LNCaP clone FGC (cell line): ENCODE data around the gene OTOGL.
A peak's percentile ranks its signal among the peaks of the same experiment; 100 is the strongest.

Source experiments
- DNase-seq: peaks from one replicate; pipeline ENCODE4 v3.0.0-alpha.2; 2011; ENCODE audit warnings: low read depth
- H3K4me3 ChIP-seq: 2 replicates; pipeline ENCODE4 v1.5.1; 2011; ENCODE audit warnings: mild to moderate bottlenecking, low read depth, low read length, control low read depth
- CTCF ChIP-seq: IDR thresholded peaks from 2 replicates; pipeline ENCODE4 v1.5.1; 2012; ENCODE audit warnings: mild to moderate bottlenecking; ENCODE audit not compliant: control insufficient read depth, insufficient read depth; ENCODE audit errors: extremely low read depth

The OTOGL gene

GRCh38 chr12:80190001-80190400, 90.7 kb downstream of the OTOGL start:
- TF ChIP-seq CTCF = no peak
- peak; percentile 13 for DNase-seq
- H3K4me3 ChIP-seq = no peak overlapping the region

GRCh38 chr12:80192087-80192486, 92.8 kb downstream of the OTOGL start:
- DNase-seq = no peak

GRCh38 chr12:80193865-80194264, 94.5 kb downstream of the OTOGL start:
- no peak overlapping the region for H3K4me3 ChIP-seq
- TF ChIP-seq CTCF = no peak
- DNase-seq = no peak

More at GRCh38 chr12:80192087-80192486, 92.8 kb downstream of the OTOGL start:
- TF ChIP-seq CTCF = no peak
- no peak overlapping the region for H3K4me3 ChIP-seq

- peak; percentile 34 for DNase-seq
- peak; percentile 85 for TF ChIP-seq CTCF
- no peak overlapping the region for H3K4me3 ChIP-seq
Observed at GRCh38 chr12:80195074-80195726, 95.9 kb downstream of the OTOGL start.

- no peak for DNase-seq
- no peak overlapping the region for H3K4me3 ChIP-seq
- TF ChIP-seq CTCF = no peak
Observed at GRCh38 chr12:80195737-80196136, 96.4 kb downstream of the OTOGL start.

GRCh38 chr12:80196419-80196818, 97.1 kb downstream of the OTOGL start:
- H3K4me3 ChIP-seq = no peak overlapping the region
- DNase-seq = no peak
- no peak for TF ChIP-seq CTCF

GRCh38 chr12:80198782-80199337, 99.5 kb downstream of the OTOGL start:
- no peak overlapping the region for H3K4me3 ChIP-seq
- TF ChIP-seq CTCF = no peak
- DNase-seq = no peak
